Retinal pigment epithelial cell (primary cell): ENCODE results near the gene HELZ2.

ENCODE experiments used
- DNase-seq: peaks from one replicate; pipeline ENCODE4 v3.0.0-alpha.2; 2010; ENCODE audit warnings: low read depth
- H3K4me3 ChIP-seq: 2 replicates; pipeline ENCODE4 v1.5.1; 2011; ENCODE audit warnings: mild to moderate bottlenecking, low read length, control low read depth, moderate library complexity
- CTCF ChIP-seq: conservative IDR thresholded peaks from 2 replicates; pipeline ENCODE4 v1.5.1; 2011; ENCODE audit warnings: low read depth, low read length, control low read depth, inconsistent platforms

The HELZ2 gene

GRCh38 chr20:63545814-63546213 is 28.2 kb downstream of the HELZ2 start:
- TF ChIP-seq CTCF: no peak
- no peak overlapping the region for H3K4me3 ChIP-seq
- no peak for DNase-seq

- TF ChIP-seq CTCF: no peak
- DNase-seq: no peak
- H3K4me3 ChIP-seq: no peak overlapping the region
Measured at GRCh38 chr20:63544958-63545516, 29.0 kb downstream of the HELZ2 start.

- H3K4me3 ChIP-seq: no peak overlapping the region
- TF ChIP-seq CTCF: no peak
- no peak for DNase-seq
Measured at GRCh38 chr20:63544241-63544957, 29.6 kb downstream of the HELZ2 start.

GRCh38 chr20:63543733-63544132 is 30.3 kb downstream of the HELZ2 start:
- no peak for DNase-seq
- H3K4me3 ChIP-seq: no peak overlapping the region
- no peak for TF ChIP-seq CTCF

GRCh38 chr20:63543131-63543530 is 30.9 kb downstream of the HELZ2 start:
- no peak overlapping the region for H3K4me3 ChIP-seq
- TF ChIP-seq CTCF: no peak
- DNase-seq: no peak

GRCh38 chr20:63542696-63543095 is 31.3 kb downstream of the HELZ2 start:
- no peak for DNase-seq
- H3K4me3 ChIP-seq: no peak overlapping the region
- no peak for TF ChIP-seq CTCF

GRCh38 chr20:63542031-63542559 is 31.9 kb downstream of the HELZ2 start:
- no peak for TF ChIP-seq CTCF
- no peak for DNase-seq
- no peak overlapping the region for H3K4me3 ChIP-seq
